T-helper 22 cell (primary cell): Measurements from ENCODE around the gene PHKB.
"Not testable (repeated sequence)": the region's sequence is repeated elsewhere in the genome, so short reads cannot be mapped to it uniquely, and the experiment has no call there.

Experiments used
- DNase-seq: peaks from one replicate; pipeline ENCODE4 v3.0.0-alpha.2; 2020; ENCODE audit warnings: low read depth

Gene PHKB

DNA sequence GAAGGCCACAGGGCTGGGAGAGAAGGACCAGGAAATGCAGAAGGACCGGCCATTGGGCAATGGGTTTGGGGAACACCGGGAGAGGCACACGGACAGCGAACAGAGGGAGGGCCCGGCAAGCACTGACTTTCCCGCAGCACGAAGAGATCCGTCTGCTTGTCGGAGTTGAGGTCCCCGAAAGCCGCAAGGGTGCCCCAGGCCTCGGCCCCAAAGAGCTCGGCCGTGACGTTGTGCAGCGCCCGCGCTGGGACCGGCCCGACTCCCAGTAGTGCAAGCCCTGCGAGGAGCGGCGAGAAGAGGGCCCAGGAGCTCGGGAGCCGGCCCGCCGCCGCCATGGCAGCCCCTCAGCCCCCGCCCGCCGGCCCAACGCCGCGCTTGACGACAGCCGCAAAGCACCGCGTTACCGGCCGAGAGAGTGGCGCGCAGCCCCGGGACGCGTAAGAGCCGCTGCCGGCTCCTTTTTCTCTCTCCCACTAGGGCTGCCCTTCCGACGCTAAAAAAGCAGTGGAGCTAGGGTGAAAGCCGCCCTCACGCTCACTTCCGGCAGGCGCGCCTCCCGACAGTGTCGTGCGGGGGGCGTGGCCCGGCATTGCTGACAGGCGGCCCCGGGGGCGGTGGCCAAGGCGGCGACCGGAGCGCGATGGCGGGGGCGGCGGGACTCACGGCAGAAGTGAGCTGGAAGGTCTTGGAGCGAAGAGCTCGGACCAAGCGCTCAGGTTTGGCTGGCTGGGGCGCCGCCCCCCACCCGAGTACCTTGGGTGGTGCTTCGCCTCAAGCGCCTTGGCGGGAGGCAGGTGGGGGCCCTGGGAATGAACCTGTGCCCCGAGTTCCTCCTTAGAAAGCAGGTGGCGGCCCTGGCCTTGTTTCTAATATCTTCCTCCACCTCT, at the start of gene PHKB, which contains the start of gene ITFG1:
Gene PHKB (plus strand): TSS at position 621 of the 887 bp plus-strand sequence. CDS start 20 bp downstream, at position 641.
Gene ITFG1 (minus strand): TSS at position 353 of the 887 bp plus-strand sequence. CDS start 18 bp downstream, at position 335.
- DNase-seq: peak; percentile 93

DNA sequence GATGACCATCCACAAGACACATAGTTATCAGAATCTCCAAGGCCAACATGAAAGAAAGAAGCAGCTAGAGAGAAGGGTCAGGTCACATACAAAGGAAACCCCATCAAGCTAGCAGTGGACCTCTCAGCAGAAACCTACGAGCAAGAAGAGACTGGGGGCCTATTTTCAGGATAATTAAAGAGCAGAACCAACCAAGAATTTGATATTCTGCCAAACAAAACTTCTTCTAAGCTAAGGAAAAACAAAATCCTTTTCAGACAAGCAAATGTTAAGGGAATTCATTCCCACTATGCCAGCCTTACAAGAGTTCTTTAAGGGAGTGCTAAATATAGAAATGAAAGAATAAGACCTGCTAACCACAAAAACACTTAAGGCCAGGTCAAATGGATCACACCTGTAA, 48.1 kb upstream of the PHKB start:
- DNase-seq: no peak

DNA sequence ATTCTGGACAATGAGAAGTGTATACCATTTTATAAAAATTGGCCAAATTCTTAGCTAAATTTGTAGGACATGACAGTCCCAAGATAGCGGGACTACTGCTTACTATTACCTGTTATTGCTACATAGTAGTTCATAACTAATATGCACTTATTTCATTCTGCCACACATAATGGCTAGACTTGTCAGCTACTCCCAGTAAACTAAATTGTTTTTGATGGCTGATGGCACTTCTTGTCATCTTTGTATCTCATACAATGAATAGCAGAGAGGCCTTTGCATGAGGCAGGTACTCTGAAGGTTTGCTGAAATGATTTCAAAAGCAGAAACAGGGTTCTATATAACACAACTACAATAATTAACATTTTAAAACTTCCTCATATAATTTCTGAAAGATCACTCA, 44.3 kb upstream of the PHKB start:
- DNase-seq: no peak

DNA sequence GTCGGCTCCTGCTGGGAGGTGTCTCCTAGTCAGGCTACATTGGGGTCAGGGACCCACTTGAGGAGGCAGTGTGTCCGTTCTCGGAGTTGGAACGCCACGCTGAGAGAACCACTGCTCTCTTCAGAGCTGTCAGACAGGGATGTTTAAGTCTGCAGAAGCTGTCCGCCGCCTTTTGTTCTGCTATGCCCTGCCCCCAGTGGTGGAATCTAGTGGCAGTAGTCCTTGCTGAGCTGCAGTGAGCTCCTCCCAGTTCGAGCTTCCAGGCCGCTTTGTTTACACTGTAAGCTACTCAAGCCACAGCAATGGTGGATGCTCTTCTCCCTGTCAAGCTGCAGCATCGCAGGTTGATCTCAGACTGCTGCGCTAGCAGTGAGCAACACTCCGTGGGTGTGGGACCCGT, 36.3 kb upstream of the PHKB start:
- DNase-seq: no peak

DNA sequence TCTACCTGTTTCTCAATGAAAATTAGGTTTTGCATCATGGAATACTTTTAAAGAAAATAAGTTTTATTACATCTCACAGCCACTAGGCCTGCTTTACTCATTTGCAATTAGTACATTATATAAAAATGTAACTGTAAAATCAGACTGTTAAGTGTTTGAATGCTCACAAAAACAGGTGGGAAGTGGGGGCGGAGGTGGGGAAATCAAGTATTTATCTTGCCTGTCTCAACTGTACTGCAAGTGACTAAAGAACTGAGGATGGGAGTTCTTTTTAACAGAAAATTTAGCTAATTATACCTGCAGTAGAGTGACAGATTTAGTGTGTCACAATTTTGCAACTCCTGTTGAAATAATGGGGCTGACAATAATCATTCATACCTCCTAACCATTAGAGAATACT, 34.3 kb upstream of the PHKB start:
- no peak for DNase-seq

DNA sequence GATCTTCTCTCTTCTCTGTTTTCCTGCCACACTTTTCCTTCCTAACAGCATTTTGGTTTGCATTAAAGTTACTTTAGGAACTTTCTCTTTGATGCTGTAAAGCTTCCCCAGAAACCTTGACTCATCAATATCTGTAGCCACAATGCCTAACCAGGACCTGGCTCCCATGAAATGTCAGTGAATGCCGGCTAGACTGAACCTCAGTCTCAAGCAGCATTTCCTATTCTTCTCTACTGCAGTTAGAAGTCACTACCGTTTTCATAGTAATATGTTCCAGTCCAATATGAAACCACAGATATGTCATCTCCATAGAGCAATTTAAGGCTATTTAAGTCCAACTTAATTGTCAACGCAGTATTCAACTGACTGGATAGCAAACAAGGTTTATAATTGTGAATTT, 29.2 kb upstream of the PHKB start:
- DNase-seq: no peak

DNA sequence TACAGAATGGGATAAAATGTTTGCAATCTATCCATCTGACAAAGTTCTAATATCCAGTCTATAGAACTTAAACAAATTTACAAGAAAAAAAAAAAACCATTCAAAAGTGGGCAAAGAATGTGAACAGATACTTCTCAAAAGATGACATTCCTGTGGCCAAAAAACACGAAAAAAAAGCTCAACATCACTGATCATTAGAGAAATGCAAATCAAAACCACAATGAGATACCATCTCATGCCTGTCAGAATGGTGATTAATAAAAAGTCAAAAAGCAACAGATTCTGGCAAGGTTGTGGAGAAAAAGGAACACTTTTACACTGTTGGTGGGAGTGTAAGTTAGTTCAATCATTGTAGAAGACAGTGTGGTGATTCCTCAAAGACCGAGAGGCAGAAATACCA, 26.9 kb upstream of the PHKB start:
- DNase-seq: not testable (repeated sequence)

DNA sequence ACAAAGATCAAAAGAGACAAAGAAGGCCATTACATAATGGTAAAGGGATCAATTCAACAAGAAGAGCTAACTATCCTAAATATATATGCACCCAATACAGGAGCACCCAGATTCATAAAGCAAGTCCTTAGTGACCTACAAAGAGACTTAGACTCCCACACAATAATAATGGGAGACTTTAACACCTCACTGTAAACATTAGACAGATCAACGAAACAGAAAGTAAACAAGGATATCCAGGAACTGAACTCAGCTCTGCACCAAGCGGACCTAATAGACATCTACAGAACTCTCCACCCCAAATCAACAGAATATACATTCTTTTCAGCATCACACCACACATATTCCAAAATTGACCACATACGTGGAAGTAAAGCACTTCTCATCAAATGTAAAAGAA, 21.1 kb upstream of the PHKB start:
- not testable (repeated sequence) for DNase-seq

DNA sequence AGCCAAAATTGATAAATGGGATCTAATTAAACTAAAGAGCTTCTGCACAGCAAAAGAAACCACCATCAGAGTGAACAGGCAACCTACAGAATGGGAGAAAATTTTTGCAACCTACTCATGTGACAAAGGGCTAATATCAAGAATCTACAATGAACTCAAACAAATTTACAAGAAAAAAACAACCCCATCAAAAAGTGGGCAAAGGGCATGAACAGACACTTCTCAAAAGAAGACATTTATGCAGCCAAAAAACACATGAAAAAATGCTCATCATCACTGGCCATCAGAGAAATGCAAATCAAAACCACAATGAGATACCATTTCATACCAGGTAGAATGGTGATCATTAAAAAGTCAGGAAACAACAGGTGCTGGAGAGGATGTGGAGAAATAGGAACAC, 18.2 kb upstream of the PHKB start:
- DNase-seq: not testable (repeated sequence)

DNA sequence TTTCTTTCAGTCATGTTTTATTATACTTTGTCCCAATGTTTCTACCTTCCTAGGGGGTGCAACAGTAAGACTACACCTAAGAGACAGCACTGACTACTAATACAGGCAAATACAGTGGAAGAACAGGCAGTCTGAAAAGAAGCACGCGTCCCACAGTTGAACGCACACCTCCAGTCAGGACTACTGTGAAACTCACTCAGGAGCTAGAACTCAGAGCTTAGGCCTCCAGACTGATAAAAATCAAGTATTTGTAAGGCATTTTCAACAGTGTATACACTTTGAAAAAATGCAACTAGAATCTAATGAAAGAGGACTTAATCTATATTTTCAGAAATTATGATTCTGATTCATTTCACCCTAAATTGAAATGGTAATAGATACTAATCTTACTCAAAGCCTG, 14.7 kb upstream of the PHKB start:
- DNase-seq: no peak

DNA sequence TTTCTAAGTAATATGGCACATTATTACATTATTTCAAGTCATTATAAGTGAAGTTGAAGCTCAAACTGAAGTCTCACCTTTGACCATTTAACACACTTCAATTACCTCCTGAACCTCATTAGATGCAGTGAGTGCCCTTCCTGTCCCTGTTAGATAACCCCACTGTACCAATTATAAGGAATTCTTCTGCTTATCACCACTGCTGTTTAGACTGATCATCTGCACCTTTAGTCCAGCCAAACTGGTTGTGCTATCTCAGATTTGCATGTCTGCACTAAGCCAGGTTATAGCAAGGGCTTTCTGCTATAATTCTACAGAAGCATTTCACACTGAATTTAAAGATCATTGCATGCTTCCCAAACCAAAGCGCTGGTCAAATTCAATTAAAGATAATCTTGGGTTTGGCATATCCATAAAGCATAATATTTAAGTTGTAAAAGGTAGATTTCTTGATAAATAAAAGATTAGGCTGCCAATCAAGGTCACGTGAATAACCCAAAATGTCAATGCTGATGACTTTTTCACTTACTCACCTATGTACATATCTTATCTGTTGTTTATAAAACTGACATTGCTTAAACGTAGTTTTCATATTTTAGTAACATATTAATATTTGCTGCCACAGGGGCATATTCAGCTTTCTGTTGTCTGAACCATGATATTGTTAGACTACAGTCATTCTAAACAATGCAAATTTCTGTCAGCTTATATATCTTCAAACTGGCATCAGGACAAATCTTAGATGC, 12.1 kb upstream of the PHKB start:
- DNase-seq: no peak

DNA sequence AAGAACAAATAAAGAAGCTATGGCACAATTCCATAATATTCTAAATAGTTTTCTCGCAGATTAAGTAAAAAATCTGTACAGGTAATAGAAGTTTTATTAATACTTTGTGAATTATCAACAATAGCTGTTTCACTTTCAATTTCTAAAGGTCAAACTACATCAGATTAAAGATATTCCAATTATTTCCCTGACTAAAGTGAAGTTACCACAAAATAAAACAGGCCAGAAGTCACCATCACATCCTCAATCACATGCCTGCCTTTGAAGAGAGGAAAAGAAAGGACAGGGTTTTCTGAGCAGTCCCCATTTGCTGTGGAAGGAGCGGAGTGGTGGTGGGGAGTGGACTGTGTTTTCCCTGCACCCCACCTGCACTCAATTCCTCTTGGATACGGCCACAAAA, 11.3 kb upstream of the PHKB start:
- DNase-seq: no peak

DNA sequence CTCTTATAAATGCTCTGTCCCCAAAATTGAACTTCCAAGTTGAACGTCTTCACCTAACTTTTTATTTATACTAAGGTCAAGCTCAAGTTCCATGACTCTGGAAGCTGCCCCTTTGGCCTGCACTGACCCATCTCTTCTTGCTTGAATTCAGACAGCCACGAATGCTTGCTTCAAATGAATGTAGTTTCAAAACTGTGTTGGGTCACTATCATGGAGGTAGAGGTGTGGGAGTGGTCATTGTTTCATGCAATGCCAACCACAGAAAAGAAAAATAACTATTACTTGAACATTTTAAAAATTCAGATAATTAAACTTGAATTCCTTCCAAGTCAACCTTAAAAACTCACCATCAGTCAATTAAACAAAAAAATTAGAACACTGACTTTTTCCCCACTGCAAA, 2.8 kb upstream of the PHKB start:
- DNase-seq: no peak

DNA sequence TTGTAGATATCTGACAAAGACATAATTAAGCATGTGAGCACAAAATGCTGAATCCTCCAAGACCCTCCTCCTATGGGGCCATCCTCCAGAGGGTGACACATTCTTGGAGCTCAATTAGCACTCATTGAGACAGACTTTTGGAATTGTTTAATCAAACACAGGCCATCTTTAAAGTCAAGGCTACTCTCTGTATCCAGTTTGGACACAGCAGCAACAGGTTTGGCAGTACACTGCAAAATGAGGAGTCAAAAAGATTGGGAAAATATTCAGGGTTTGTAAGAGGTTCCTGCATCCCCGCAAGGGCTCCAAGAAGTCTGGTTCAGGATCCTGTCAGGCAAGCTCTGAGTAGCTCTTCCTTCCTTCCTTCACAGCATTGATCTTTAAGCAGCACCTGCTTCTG, 1.5 kb upstream of the PHKB start:
- no peak for DNase-seq

DNA sequence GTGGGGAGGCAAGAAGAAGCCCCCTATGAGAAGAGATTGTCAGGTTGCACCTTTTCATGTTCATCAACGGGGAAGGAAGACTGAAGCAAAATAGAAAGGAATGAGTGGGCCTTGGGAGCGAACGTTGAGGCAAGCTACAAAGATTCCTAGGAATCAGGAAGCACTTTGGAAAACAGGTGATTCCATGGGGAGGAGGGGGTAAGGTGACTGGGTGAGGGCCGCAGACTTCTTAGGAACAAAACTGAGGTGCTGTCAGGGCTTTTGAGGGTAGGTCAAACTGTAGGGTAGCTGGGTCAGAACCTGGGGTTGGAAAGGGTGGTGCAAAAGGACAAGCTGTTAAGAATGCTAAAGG, 796 bp upstream of the PHKB start:
- DNase-seq: no peak

DNA sequence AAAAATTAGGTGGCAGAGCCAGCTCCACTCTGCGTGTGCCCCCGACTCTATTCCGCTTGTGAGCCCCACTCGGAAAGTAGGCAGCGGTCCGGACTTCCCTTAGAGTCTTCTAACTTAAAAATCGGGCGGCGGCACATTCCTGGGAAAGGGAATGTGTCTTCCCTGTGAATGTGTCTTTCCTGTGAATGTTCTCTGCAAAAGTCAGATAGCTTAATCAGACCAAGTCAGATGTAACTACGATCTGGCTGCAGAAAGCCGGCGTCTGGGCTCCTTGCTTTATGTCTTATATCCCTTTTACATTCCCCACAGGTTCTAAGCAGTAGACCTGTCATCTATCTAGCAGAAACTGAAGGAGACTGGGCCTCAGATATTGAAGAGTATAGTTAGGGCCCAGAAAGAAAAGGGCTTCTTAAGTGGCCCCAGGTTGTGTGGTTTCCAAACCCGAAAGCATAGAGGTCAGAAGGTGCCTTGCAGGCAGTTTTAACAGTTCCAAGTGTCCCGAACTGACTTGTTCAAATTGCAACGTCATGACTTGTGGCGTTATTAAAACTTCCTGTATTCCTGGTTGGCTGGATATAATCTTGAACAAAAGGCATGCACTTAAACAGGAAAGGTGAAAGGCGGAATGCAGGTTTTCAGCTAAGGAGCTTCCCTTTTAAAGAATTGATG, 601 bp downstream of the PHKB start:
- DNase-seq: no peak

DNA sequence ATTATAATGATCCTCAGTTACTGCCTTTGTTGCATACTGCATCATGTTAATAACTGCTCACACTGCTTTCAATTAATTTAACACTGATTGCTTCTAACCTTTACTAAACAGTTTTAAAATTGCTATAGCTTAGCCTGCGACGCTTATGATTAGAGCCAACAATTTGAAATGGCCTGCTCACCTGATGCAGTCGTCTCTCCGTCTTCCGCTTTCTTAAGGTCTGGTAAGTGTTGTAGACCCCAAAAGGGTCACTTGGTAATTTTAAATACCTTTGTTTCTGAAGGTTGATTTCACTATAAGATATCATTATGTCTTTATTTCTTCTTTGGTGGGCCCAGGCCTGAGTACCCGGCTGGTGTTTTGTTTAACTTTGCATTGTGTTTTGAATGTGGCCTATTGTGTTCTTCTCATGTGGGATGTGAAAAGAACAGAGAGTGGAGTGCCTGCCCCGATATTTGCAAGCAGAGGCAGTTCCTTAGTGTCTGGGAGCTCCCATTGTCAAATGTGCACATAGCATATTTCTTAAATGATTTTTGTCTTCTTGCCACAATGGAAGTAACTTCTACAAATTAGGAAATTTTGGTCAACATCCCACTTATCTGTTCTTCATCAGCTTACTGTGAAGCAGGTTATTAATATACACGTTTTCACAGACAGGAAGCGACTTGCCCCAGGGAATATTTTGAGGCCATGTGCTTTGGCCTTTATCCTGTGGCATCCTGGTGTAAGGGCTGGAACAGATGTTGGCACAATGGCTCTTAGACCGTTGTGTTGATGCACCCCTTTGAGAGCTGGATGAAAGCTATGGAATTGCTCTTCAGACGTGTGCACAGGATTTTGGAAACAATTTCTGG, 2.9 kb downstream of the PHKB start:
- no peak for DNase-seq

DNA sequence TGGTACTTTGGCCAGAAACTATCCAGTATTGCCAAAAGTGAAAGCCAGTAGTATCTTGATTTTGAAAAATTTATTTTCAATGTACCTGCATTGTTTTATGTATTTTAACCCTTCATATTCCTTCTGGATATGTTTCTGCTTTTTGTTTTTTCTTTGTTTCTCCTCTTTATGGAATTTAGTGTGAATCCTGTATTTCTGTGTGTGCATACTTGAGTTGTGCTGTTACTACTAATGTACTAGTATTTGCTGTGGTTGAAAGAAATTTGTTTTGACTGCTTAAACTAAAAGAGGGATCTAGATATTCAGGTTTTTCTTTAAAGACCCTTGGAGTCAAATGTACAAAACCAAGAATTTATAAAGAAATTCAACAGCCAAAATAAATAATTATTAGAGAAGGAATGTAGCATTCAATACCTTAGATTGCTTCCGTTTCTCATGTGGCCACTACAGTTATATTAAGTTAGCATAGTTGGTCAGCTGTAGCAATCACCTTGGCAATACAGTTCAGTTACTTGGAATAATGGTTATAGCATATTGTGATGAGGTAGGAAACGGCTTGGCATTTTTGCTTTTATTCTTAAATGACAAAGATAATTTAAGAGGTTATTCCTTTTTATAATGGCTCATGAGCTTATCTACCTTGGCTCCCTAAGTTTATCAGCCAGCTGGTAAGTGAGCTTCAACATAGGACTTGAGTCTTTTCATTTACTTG, 4.9 kb downstream of the PHKB start:
- DNase-seq: no peak

DNA sequence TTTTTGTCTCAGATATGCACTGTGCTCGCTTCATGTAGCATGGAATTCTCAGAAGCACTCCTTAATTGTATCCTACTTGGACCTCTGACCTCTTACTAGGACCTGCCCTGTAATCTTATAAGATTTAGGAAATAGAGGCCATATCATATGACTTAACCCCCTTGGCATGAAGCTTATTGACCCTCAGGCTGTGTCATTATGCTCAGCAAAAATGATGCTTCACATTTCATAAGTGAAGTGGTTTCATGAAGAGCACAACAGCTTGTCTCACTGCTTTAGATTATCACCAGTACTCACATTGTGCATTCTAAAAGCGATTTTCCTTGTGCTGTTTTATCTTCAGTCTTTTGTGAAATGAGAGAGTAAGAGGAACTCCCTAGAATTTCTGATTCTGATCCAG, 6.4 kb downstream of the PHKB start:
- no peak for DNase-seq

DNA sequence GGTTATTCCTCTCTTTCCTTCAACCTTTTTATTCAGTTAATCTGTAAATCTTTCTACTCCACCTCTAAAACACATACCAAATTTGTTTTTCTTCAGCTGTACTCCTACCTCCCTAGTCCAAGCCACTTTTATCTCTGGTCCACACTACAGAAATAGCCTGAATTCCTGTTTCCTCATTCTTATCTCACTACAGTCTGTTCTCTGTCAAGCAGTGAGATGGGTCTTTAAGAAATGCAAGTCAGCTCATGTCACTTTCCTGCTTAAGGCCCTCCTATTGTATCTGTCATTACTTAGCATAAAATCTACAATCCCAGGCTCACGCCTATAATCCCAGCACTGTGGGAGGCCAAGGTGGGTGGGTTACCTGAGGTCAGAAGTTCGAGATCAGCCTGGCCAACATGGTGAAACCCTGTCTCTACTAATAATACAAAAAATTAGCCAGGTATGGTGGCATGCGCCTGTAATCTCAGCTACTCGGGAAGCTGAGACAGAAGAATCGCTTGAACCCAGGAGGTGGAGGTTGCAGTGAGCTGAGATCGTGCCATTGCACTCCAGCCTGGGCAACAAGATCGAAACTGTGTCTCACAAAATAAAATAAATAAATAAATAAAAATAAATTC, 7.0 kb downstream of the PHKB start:
- not testable (repeated sequence) for DNase-seq

DNA sequence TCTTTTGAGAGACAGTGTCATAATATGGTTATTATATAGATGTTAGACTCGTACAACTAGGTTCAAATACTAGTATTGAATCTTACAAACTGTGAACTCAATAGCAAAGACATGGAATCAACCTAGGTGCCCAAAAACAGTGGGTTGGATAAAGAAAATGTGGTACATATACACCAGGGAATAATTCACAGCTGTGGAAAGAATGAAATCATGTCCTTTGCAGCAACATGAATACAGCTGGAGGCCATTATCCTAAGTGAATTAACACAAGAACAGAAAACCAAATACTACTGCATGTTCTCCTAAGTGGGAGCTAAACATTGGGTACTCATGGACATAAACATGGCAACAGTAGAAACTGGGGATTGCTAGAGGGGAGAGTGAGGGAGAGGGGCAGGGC, 8.1 kb downstream of the PHKB start:
- DNase-seq: no peak
